HEK293T (cell line): ENCODE data around the gene NFX1.

Source experiments
- CTCF ChIA-PET: fragments of 350-600 bp; formaldehyde crosslinking; extraction: SDS; loops from one replicate; lab custom pipeline; 2021; ENCODE audit warnings: antibody characterized with exemption, inconsistent platforms; lab: Yijun Ruan, JAX
- POLR2A ChIA-PET: fragments of 350-600 bp; formaldehyde crosslinking; extraction: SDS; loops from one replicate; lab custom pipeline; 2020; ENCODE audit warnings: antibody characterized with exemption, inconsistent platforms; lab: Yijun Ruan, JAX
- DNase-seq: peaks from one replicate; pipeline ENCODE4 v3.0.0; 2012; ENCODE audit warnings: mixed read lengths; ENCODE audit errors: extremely low spot score
- ARNT ChIP-seq: fragments of 450-650 bp; IDR thresholded peaks from 2 replicates; pipeline ENCODE4 v1.6.1; 2017; ENCODE audit warnings: mild to moderate bottlenecking
- BHLHE40 ChIP-seq: fragments of 450-650 bp; IDR thresholded peaks from 2 replicates; pipeline ENCODE4 v1.6.1; 2016; ENCODE audit warnings: mild to moderate bottlenecking, moderate library complexity, borderline replicate concordance
- CTBP1 ChIP-seq: fragments of 450-650 bp; IDR thresholded peaks from 2 replicates; pipeline ENCODE4 v1.6.1; 2016; ENCODE audit warnings: borderline replicate concordance
- ELF4 ChIP-seq: fragments of 450-650 bp; IDR thresholded peaks from 2 replicates; pipeline ENCODE4 v1.6.1; 2017; ENCODE audit warnings: antibody characterized with exemption
- FOXA1 ChIP-seq: fragments of 450-650 bp; IDR thresholded peaks from 2 replicates; pipeline ENCODE4 v1.6.1; 2016; ENCODE audit warnings: mild to moderate bottlenecking
- FOXK2 ChIP-seq: fragments of 450-650 bp; IDR thresholded peaks from 2 replicates; pipeline ENCODE4 v1.6.1; 2016; ENCODE audit warnings: mild to moderate bottlenecking
- FOXM1 ChIP-seq: fragments of 450-650 bp; IDR thresholded peaks from 2 replicates; pipeline ENCODE4 v1.6.1; 2017; ENCODE audit warnings: mild to moderate bottlenecking, borderline replicate concordance
- HDGF ChIP-seq: fragments of 450-650 bp; IDR thresholded peaks from 2 replicates; pipeline ENCODE4 v1.6.1; 2017; ENCODE audit warnings: antibody characterized with exemption, borderline replicate concordance
- L3MBTL2 ChIP-seq: fragments of 450-650 bp; conservative IDR thresholded peaks from 2 replicates; pipeline ENCODE4 v1.6.1; 2016; ENCODE audit warnings: mild to moderate bottlenecking
- LEF1 ChIP-seq: fragments of 450-650 bp; IDR thresholded peaks from 2 replicates; pipeline ENCODE4 v1.6.1; 2017; ENCODE audit warnings: mild to moderate bottlenecking, borderline replicate concordance
- NFRKB ChIP-seq: fragments of 450-650 bp; IDR thresholded peaks from 2 replicates; pipeline ENCODE4 v1.6.1; 2016; ENCODE audit warnings: mild to moderate bottlenecking, moderate library complexity
- SP1 ChIP-seq: fragments of 450-650 bp; IDR thresholded peaks from 2 replicates; pipeline ENCODE4 v1.6.1; 2017
- SUZ12 ChIP-seq: fragments of 450-650 bp; IDR thresholded peaks from 2 replicates; pipeline ENCODE4 v1.6.1; 2016; ENCODE audit warnings: mild to moderate bottlenecking
- TARDBP ChIP-seq: fragments of 450-650 bp; IDR thresholded peaks from 2 replicates; pipeline ENCODE4 v1.6.1; 2016
- ZNF384 ChIP-seq: fragments of 450-650 bp; IDR thresholded peaks from 2 replicates; pipeline ENCODE4 v1.6.1; 2016
- TF ChIP-seq, protein P1 (sequence below): fragments of 450-650 bp; IDR thresholded peaks from 2 replicates; pipeline ENCODE4 v1.6.1; 2016

NFX1 gene

DNA sequence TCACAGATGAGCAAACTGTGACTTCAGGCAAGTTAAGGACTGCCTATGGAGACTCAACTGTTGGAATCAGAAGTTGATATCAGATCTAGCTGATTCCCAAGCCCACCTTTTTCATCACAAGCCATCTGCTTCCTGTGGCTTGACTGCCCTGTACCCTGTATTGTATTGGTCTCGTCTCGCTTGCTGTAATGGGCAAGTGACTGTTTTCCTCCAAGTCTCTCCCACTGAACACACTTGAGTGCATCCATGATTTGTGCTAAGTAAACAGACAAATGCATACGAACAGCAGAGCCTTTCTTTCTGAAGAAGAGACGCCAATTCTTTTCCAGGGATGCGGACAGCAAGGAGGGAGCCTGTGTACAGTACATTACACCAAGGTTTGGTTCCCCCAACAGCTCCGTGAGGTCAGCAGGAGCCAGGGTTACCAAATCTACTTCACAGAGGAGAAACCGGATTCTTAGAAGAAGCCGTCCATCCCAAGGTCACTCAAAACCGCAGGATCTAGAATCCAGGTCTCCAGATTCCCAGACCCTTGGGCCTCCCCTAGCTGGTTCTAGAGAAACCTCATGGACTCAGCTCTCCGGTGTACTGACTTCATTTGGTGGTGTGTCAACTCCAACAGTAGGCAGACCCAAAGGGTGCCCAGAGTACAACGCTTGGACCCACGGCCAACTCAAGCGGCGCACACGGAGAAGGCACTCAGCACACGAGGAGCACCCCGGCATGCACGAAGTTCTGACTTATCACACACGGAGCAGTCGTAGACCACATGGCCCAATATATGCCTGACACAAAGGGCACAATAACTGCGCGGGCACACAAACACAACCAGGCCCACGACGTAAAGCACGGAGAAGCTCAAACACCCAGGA is 26.9 kb upstream of the NFX1 start:
- ChIA-PET CTCF (no interaction called here), POLR2A (interaction anchor here (1.3 to 1.7 kb wide), 2 partner anchors 16 to 27 kb away, joined by 4 to 7 read pairs; partner anchors contain the start of gene NFX1)
- TF ChIP-seq NFRKB: no peak
- TF ChIP-seq SP1: no peak
- TF ChIP-seq HDGF: no peak
- no peak for TF ChIP-seq FOXM1
- no peak for TF ChIP-seq ARNT
- no peak for DNase-seq

DNA sequence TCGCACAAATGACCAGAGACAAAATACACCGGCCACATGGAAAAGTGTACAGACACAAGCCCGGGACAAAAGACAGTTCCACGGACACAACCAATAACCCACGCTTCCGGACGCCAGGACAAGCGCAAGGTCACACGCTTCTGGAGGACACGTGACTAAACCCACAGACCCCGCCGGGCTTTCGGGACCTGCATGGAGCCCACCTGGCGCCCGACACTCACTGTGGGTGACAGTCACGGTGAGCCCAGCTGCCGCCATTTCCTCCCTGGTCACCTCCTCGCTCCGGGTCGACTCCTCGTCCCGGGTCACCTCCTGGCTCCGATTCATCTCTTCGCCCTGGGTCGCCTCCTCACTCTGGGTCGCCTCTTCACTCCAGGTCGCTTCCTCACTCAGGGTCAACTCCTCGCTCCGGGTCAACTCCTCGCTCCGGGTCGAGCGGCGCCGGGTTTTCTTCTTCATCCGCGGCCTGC is 26.3 kb upstream of the NFX1 start:
- TF ChIP-seq, protein P1, sequence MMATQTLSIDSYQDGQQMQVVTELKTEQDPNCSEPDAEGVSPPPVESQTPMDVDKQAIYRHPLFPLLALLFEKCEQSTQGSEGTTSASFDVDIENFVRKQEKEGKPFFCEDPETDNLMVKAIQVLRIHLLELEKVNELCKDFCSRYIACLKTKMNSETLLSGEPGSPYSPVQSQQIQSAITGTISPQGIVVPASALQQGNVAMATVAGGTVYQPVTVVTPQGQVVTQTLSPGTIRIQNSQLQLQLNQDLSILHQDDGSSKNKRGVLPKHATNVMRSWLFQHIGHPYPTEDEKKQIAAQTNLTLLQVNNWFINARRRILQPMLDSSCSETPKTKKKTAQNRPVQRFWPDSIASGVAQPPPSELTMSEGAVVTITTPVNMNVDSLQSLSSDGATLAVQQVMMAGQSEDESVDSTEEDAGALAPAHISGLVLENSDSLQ: no peak
- TF ChIP-seq L3MBTL2: 0 out of 2 replicates have a peak, but pooled peaks have one; percentile 53
- peak; percentile 35 for DNase-seq
- ChIA-PET POLR2A (interaction anchor here (1.1 to 1.7 kb wide), 3 partner anchors 16 to 26 kb away, joined by 4 to 7 read pairs (median 4); partner anchors contain the start of gene NFX1), CTCF (no interaction called here)

DNA sequence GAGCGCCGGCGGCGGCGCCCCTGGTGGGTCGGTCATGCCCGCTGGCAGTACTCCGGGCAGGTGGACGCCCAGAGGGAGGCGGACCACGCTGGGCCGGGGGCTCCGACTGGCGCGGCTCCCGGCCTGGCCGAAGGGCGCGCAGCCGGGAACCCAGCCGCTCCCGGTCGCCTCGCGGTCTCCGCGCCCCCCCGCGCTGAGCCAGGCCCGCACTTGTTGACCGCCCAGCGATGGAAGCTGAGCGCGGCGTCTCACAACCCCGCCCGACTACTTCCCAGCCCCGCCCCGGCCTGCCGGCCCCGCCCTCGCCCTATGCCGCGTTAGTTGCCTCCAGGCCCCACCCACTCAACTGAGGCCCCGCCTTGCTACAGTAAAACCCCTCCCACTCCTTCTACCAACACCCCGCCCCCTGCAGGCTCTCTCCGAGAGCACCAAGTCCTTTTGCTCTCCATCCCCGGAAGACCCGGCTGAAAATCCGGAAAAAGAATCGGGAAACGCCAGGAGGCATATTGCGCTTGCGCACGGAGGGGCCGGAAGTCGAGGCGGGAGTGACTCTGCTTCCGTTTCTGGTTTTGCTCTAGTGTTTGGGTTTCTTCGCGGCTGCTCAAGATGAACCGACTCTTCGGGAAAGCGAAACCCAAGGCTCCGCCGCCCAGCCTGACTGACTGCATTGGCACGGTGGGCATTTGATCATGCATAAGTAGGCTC is 25.7 kb upstream of the NFX1 start, which contains the start of the genes BAG1 and CHMP5:
BAG1 (minus strand) TSS at position 236 of the 705 bp plus-strand sequence.
CHMP5 (plus strand) TSS at position 577 of the 705 bp plus-strand sequence; CDS start at position 607, 30 bp downstream.
- POLR2A ChIA-PET: interaction anchor here (0.5 to 1.7 kb wide), 4 partner anchors 17 to 239 kb away, joined by 4 to 7 read pairs (median 4); partner anchors contain the start of genes DNAJA1 and NFX1
- peak; percentile 99 for DNase-seq
- TF ChIP-seq ELF4 (peak; percentile 73), FOXM1 (0 out of 2 replicates have a peak, but pooled peaks have one; percentile 9), BHLHE40 (no peak)
- CTCF ChIA-PET: no interaction called here

DNA sequence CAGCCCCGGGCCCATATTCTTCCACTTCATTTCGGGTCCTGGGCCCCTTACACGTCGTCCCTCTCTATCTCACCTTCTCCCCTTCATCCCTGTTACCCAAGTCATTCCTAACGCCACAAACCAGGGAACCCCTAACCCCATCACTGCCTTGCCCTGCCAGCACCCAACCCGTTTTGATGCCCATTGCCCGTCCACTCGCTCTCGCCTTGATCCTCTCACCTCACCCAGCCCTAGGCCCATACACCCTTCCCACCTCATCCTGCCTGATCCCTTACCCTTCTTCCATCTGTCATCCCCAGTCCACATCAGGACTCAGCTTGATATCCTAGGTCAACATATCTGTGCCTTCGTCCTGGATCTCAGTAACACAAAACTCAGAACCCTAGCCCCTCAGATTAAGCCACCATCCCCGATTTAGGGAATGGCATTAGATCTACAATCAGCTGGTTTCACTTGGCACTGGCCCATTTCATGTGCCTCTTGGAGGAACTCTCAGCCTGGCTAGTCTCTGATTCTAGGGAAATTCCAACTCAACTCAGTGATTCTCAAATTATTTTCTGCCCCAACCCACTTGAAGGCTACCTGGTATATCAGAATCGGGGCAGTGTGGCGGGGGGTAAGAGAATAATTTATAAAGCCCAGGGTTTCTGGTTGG is 25.0 kb upstream of the NFX1 start:
- ChIA-PET CTCF (no interaction called here), POLR2A (no interaction called here)
- TF ChIP-seq CTBP1: no peak
- TF ChIP-seq ELF4: no peak
- TF ChIP-seq NFRKB: no peak
- no peak for TF ChIP-seq L3MBTL2
- TF ChIP-seq LEF1: no peak
- no peak for TF ChIP-seq FOXK2
- TF ChIP-seq FOXM1: no peak
- no peak for TF ChIP-seq ARNT
- TF ChIP-seq SUZ12: no peak
- TF ChIP-seq FOXA1: no peak
- no peak for TF ChIP-seq ZNF384
- TF ChIP-seq BHLHE40: no peak
- no peak for TF ChIP-seq TARDBP
- TF ChIP-seq SP1: no peak
- no peak for TF ChIP-seq HDGF
- TF ChIP-seq, protein P1: no peak
- no peak for DNase-seq

DNA sequence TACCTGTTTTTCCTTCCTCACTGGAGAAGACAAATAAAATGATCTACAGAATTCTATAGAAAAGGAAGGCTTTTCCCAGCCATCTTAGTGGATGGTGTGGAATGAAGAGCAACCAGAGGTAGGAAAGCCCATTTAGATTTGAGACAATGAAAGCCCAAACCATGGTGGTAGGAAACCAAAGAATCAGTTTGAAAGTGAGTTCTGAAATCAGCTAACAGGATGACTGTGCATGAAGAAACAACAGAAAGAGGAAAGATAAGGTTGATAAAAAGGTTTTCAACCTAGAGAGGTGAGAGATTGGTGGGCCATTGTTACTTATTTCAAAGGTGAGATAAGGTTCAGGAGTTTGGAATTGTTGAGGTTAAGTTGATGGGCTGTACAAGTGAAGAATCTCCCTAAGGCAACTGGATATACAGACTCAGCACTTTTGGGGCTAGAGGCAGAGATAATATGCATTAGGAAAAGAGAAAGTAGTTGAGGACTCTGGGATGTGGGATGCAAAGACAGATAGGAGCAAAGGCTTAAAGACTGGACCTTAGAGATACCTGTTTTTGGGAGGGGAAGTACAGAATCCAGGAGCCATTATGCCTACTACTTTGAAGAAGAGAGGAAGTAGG is 23.1 kb upstream of the NFX1 start:
- ChIA-PET POLR2A (no interaction called here), CTCF (no interaction called here)
- TF ChIP-seq FOXA1 (no peak), ARNT (no peak), SP1 (no peak), ELF4 (no peak), TARDBP (no peak), FOXK2 (no peak), NFRKB (no peak)
- DNase-seq: no peak

DNA sequence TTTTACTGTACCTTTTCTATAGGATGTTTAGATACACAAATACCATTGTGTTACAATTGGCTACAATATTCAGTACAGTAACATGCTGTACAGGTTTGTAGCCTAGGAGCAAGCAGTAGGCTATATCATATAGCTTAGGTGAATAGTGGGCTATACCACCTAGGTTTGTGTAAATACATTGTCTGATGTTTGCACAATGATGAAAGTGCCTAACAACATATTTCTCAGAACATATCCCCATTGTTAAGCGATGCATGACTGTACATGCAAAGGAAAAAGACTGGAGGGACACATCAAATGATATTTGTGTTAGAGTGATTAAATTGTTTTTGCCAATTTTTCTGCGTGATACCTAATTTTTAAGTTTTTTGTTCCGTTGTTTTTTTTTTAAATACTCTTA is 20.2 kb upstream of the NFX1 start:
- ChIA-PET CTCF (no interaction called here), POLR2A (no interaction called here)
- TF ChIP-seq CTBP1 (no peak), FOXM1 (no peak), ARNT (no peak), SUZ12 (no peak), TARDBP (no peak), L3MBTL2 (no peak), ZNF384 (no peak), LEF1 (no peak), SP1 (no peak), ELF4 (no peak)
- TF ChIP-seq, protein P1: no peak
- DNase-seq: no peak
